HEK293T (cell line): Measurements from ENCODE around the gene EYS.
"Not testable (repeated sequence)": the region's sequence is repeated elsewhere in the genome, so short reads cannot be mapped to it uniquely, and the experiment has no call there.

Experiments
- CTCF ChIA-PET: fragments of 350-600 bp; formaldehyde crosslinking; extraction: SDS; loops from one replicate; lab custom pipeline; 2021; ENCODE audit warnings: antibody characterized with exemption, inconsistent platforms; lab: Yijun Ruan, JAX
- POLR2A ChIA-PET: fragments of 350-600 bp; formaldehyde crosslinking; extraction: SDS; loops from one replicate; lab custom pipeline; 2020; ENCODE audit warnings: antibody characterized with exemption, inconsistent platforms; lab: Yijun Ruan, JAX
- DNase-seq: peaks from one replicate; pipeline ENCODE4 v3.0.0; 2012; ENCODE audit warnings: mixed read lengths; ENCODE audit errors: extremely low spot score
- ARNT ChIP-seq: fragments of 450-650 bp; IDR thresholded peaks from 2 replicates; pipeline ENCODE4 v1.6.1; 2017; ENCODE audit warnings: mild to moderate bottlenecking
- BHLHE40 ChIP-seq: fragments of 450-650 bp; IDR thresholded peaks from 2 replicates; pipeline ENCODE4 v1.6.1; 2016; ENCODE audit warnings: mild to moderate bottlenecking, moderate library complexity, borderline replicate concordance
- CTBP1 ChIP-seq: fragments of 450-650 bp; IDR thresholded peaks from 2 replicates; pipeline ENCODE4 v1.6.1; 2016; ENCODE audit warnings: borderline replicate concordance
- ELF4 ChIP-seq: fragments of 450-650 bp; IDR thresholded peaks from 2 replicates; pipeline ENCODE4 v1.6.1; 2017; ENCODE audit warnings: antibody characterized with exemption
- FOXA1 ChIP-seq: fragments of 450-650 bp; IDR thresholded peaks from 2 replicates; pipeline ENCODE4 v1.6.1; 2016; ENCODE audit warnings: mild to moderate bottlenecking
- FOXK2 ChIP-seq: fragments of 450-650 bp; IDR thresholded peaks from 2 replicates; pipeline ENCODE4 v1.6.1; 2016; ENCODE audit warnings: mild to moderate bottlenecking
- FOXM1 ChIP-seq: fragments of 450-650 bp; IDR thresholded peaks from 2 replicates; pipeline ENCODE4 v1.6.1; 2017; ENCODE audit warnings: mild to moderate bottlenecking, borderline replicate concordance
- HDGF ChIP-seq: fragments of 450-650 bp; IDR thresholded peaks from 2 replicates; pipeline ENCODE4 v1.6.1; 2017; ENCODE audit warnings: antibody characterized with exemption, borderline replicate concordance
- L3MBTL2 ChIP-seq: fragments of 450-650 bp; conservative IDR thresholded peaks from 2 replicates; pipeline ENCODE4 v1.6.1; 2016; ENCODE audit warnings: mild to moderate bottlenecking
- LEF1 ChIP-seq: fragments of 450-650 bp; IDR thresholded peaks from 2 replicates; pipeline ENCODE4 v1.6.1; 2017; ENCODE audit warnings: mild to moderate bottlenecking, borderline replicate concordance
- NFRKB ChIP-seq: fragments of 450-650 bp; IDR thresholded peaks from 2 replicates; pipeline ENCODE4 v1.6.1; 2016; ENCODE audit warnings: mild to moderate bottlenecking, moderate library complexity
- SP1 ChIP-seq: fragments of 450-650 bp; IDR thresholded peaks from 2 replicates; pipeline ENCODE4 v1.6.1; 2017
- SUZ12 ChIP-seq: fragments of 450-650 bp; IDR thresholded peaks from 2 replicates; pipeline ENCODE4 v1.6.1; 2016; ENCODE audit warnings: mild to moderate bottlenecking
- TARDBP ChIP-seq: fragments of 450-650 bp; IDR thresholded peaks from 2 replicates; pipeline ENCODE4 v1.6.1; 2016
- ZNF384 ChIP-seq: fragments of 450-650 bp; IDR thresholded peaks from 2 replicates; pipeline ENCODE4 v1.6.1; 2016
- TF ChIP-seq, protein P1 (sequence below): fragments of 450-650 bp; IDR thresholded peaks from 2 replicates; pipeline ENCODE4 v1.6.1; 2016

The EYS gene

DNA sequence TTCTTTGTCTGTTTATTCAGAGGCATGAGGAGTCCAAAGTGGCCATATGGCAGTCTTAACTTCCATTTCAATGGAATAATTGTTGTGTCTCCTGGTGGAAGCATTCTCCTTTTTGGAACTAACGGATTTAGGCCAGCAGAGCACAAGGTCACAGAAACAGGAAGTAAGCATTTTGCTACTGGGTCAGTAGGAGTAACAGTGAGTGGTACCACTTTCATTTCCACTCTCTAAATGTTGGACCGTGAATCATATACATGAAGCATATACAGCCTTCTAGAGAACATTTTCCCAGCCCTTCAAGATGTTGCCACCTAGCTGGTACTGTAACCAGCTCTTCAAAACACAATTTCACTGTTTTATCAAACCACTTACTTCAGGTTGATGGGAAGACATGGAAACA lies 182.8 kb downstream of the EYS start:
- DNase-seq: no peak
- ChIA-PET CTCF (no interaction called here), POLR2A (no interaction called here)
- TF ChIP-seq ARNT (no peak), TARDBP (no peak)

DNA sequence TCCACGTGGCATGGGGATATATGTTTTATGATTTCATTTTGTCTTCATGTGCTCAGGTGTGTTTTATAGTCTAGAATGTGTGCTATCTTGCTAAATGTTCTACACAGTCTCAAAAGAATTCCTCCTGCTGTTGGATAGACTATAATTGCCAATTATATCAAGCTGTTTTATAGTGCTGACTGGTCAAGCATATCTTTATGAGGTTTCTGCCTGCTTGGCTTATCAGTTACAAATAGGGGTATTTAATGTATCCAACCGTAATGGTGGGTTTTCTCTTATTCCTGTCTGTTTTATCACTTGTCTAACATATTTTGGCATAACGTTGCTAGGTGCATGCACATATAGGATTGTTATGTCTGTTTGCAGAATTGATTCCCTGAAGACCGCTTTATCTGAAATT lies 201.3 kb downstream of the EYS start:
- DNase-seq: peak; percentile 23
- ChIA-PET CTCF (no interaction called here), POLR2A (no interaction called here)
- TF ChIP-seq ARNT (peak; percentile 78; the same call in 1 of the 2 replicates), CTBP1 (peak; percentile 87; the same call in 1 of the 2 replicates), FOXK2 (no peak), FOXM1 (peak; percentile 30; the same call in 1 of the 2 replicates)
- TF ChIP-seq, protein P1, sequence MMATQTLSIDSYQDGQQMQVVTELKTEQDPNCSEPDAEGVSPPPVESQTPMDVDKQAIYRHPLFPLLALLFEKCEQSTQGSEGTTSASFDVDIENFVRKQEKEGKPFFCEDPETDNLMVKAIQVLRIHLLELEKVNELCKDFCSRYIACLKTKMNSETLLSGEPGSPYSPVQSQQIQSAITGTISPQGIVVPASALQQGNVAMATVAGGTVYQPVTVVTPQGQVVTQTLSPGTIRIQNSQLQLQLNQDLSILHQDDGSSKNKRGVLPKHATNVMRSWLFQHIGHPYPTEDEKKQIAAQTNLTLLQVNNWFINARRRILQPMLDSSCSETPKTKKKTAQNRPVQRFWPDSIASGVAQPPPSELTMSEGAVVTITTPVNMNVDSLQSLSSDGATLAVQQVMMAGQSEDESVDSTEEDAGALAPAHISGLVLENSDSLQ: peak; percentile 56

DNA sequence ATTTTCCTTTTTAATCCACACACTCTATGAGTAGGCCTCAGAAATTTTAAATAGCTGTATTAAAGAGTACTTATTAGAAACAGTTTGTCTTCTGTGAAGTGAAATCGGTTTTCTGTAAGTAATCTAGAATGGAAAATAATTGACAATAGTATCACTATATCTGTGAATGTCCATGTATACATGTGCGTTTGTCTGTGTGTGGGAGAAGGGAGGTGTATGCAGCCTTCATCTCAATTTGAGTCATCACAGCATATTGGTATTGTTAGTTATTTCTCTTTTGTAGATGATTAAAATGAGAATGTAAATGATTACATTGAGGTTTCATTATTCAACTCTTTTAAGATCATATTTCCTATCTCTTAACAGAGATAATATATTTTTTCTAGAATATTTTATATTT lies 206.0 kb downstream of the EYS start:
- CTCF ChIA-PET: no interaction called here
- POLR2A ChIA-PET: no interaction called here
- DNase-seq: no peak
- TF ChIP-seq CTBP1 (no peak), ARNT (no peak), FOXK2 (no peak), TARDBP (no peak), ELF4 (no peak), FOXA1 (no peak), FOXM1 (no peak), BHLHE40 (no peak), SP1 (no peak), NFRKB (no peak), SUZ12 (no peak), HDGF (no peak), L3MBTL2 (no peak), LEF1 (no peak), ZNF384 (no peak)
- TF ChIP-seq, protein P1: no peak

DNA sequence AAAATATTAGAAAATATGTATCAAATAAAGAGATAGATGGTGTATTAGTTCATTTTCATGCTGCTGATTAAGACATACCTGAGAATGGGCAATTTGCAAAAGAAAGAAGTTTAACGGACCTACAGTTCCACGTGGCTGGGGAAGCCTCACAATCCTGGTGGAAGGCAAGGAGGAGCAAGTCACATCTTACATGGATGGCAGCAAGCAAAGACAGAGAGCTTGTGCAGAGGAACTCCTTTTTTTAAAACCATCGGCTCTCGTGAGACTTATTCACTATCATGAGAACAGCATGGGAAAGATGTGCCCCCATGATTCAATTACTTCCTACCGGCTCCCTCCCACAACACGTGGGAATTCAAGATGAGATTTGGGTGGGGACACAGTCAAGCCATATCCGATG lies 223.4 kb downstream of the EYS start:
- CTCF ChIA-PET: not testable (repeated sequence)

DNA sequence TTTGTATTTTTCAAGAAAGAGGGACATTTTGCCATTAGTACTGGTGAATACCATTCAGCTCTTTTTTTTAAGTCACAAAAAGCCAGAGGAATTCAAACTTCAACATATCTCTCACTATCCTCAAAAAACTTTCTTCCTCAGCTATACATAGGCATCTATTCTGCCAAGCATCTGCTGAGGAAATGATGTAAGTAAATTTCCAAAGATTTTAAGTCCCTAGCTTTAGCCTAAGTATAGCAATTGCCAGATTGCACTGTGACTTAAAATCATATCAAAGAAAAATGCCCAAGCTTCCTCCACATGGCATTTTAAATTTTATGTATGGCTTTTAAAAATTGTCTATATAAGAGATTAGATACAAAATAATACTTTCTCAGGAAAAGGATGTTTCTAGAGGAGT lies 237.4 kb downstream of the EYS start:
- ChIA-PET CTCF (no interaction called here), POLR2A (no interaction called here)
- TF ChIP-seq ARNT (no peak), FOXK2 (no peak), LEF1 (no peak), CTBP1 (no peak), SUZ12 (no peak), HDGF (no peak), FOXA1 (no peak), L3MBTL2 (no peak), BHLHE40 (no peak), TARDBP (no peak), NFRKB (no peak), ELF4 (no peak), SP1 (no peak), FOXM1 (no peak), ZNF384 (no peak)
- TF ChIP-seq, protein P1: no peak
- DNase-seq: no peak

More for the DNA sequence above, 223.4 kb downstream of the EYS start:
- DNase-seq, POLR2A ChIA-PET: not testable (repeated sequence)

DNA sequence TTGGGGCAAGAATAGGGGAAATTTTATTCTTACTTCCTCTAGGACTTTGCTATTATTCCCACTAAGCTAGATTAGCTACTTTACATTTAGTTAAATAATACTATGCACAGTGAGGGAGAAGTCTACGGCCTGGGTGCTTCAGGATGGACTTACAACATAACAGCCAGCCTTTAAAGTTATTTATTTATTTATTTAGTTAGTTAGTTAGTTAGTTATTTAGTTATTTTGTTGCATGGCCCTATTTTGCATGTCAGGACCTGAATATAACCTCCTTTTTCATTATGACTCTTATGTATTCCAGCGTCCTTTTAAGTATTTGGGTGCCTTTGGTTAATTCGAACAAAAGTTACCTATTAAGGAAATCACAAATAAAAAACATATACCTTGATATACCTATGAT lies 238.7 kb downstream of the EYS start:
- ChIA-PET CTCF (no interaction called here), POLR2A (no interaction called here)
- no peak for TF ChIP-seq SUZ12
- TF ChIP-seq, protein P1: no peak
- TF ChIP-seq FOXA1: no peak
- no peak for TF ChIP-seq ZNF384
- TF ChIP-seq LEF1: no peak
- TF ChIP-seq SP1: no peak
- TF ChIP-seq L3MBTL2: no peak
- no peak for TF ChIP-seq ARNT
- TF ChIP-seq ELF4: no peak
- TF ChIP-seq CTBP1: no peak
- no peak for TF ChIP-seq HDGF
- no peak for TF ChIP-seq BHLHE40
- no peak for TF ChIP-seq TARDBP
- no peak for TF ChIP-seq NFRKB
- DNase-seq: no peak

DNA sequence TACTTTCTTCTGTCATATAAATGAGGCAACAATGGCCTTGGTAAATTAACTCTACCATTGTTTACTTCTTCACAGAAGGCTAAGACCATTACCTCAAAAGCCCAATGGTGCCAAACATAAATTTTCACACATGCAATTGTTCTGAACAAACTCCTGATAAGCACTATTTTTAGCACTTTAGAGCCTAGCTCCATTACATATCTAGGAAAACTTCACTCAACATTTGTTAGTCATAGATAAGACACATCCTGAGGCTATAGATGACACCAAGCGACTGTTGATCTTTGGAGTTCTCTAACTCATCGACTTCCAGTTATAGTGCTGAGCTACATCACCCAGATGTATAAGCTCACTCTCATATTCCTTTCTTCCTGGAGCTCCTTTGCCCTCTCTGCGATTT lies 245.9 kb downstream of the EYS start:
- CTCF ChIA-PET: no interaction called here
- DNase-seq: peak; percentile 5
- TF ChIP-seq TARDBP (no peak), ELF4 (no peak), NFRKB (no peak), SUZ12 (no peak), FOXA1 (no peak), ARNT (no peak), FOXK2 (no peak), CTBP1 (no peak), SP1 (no peak), L3MBTL2 (no peak), BHLHE40 (no peak), LEF1 (no peak)
- TF ChIP-seq, protein P1: no peak
- POLR2A ChIA-PET: no interaction called here
